Common myeloid progenitor, CD34-positive (primary cell): ENCODE results near the gene TMEM174.
A peak's percentile ranks its signal among the peaks of the same experiment; 100 is the strongest.

ENCODE experiments used
- CTCF ChIA-PET: fragments of 350-600 bp; sonication (Branson Sonifier 250); formaldehyde crosslinking; loops from one replicate; lab custom pipeline; 2021; ENCODE audit warnings: antibody characterized with exemption; lab: Charles Lee
- POLR2A ChIA-PET: fragments of 350-600 bp; sonication (Branson Sonifier 250); formaldehyde crosslinking; loops from one replicate; lab custom pipeline; 2021; ENCODE audit warnings: antibody characterized with exemption; lab: Charles Lee
- DNase-seq, 3 donors: peaks; one replicate each; pipeline versions ENCODE4 v3.0.0 to v3.0.0-alpha.2; 2013
- H3K27ac ChIP-seq, 2 experiments: 1 replicate in 1 of 2; 2 replicates in 1 of 2; pipeline ENCODE4 v1.7.0; 2013; ENCODE audit warnings: inconsistent platforms in 2 of 2, low read length in 2 of 2, mild to moderate bottlenecking in 2 of 2, low read depth in 1 of 2, moderate library complexity in 1 of 2; ENCODE audit not compliant: severe bottlenecking in 2 of 2, insufficient read depth in 1 of 2, poor library complexity in 1 of 2
- H3K27me3 ChIP-seq, 5 experiments: replicated peaks in 2 of 5; 1 replicate in 3 of 5; 2 replicates in 2 of 5; pipeline versions ENCODE4 v1.6.1 to v1.7.0; 2013; ENCODE audit warnings: low read length in 4 of 5, mild to moderate bottlenecking in 2 of 5, moderate library complexity in 2 of 5, inconsistent platforms in 1 of 5; ENCODE audit not compliant: insufficient read depth in 5 of 5, control insufficient read depth in 4 of 5
- H3K36me3 ChIP-seq, 4 experiments: 1 replicate in 2 of 4; 2 replicates in 2 of 4; pipeline versions ENCODE4 v1.6.1 to v1.7.0; 2013; ENCODE audit warnings: low read length in 3 of 4, control low read depth in 1 of 4, mild to moderate bottlenecking in 1 of 4; ENCODE audit not compliant: control insufficient read depth in 4 of 4, insufficient read depth in 4 of 4
- H3K4me1 ChIP-seq, 4 experiments: 1 replicate in 3 of 4; 2 replicates in 1 of 4; pipeline versions ENCODE4 v1.6.1 to v1.7.1; 2013; ENCODE audit warnings: low read length in 3 of 4, mild to moderate bottlenecking in 3 of 4, control low read depth in 1 of 4, inconsistent platforms in 1 of 4, moderate library complexity in 1 of 4; ENCODE audit not compliant: control insufficient read depth in 4 of 4, insufficient read depth in 4 of 4; ENCODE audit errors: control extremely low read depth in 1 of 4
- H3K4me3 ChIP-seq, 7 experiments: 1 replicate in 4 of 7; 2 replicates in 3 of 7; pipeline versions ENCODE4 v1.5.1 to v1.7.0; 2013; ENCODE audit warnings: mild to moderate bottlenecking in 7 of 7, low read length in 6 of 7, moderate library complexity in 6 of 7, inconsistent platforms in 2 of 7, low read depth in 2 of 7, control low read depth in 1 of 7; ENCODE audit not compliant: insufficient read depth in 4 of 7, control insufficient read depth in 1 of 7; ENCODE audit errors: extremely low read depth in 1 of 7
- H3K9me3 ChIP-seq, 5 experiments: 1 replicate in 4 of 5; 2 replicates in 1 of 5; pipeline versions ENCODE4 v1.6.1 to v1.7.1; 2013; ENCODE audit warnings: low read length in 4 of 5, mild to moderate bottlenecking in 2 of 5, inconsistent platforms in 1 of 5, low read depth in 1 of 5, moderate library complexity in 1 of 5; ENCODE audit not compliant: control insufficient read depth in 4 of 5, insufficient read depth in 2 of 5; ENCODE audit errors: control extremely low read depth in 1 of 5
- WGBS: methylation state at CpG from one replicate; pipeline ENCODE4 v1.1.5; 2013; ENCODE audit not compliant: insufficient coverage; 5-methylcytosine and 5-hydroxymethylcytosine counted together

TMEM174 gene

GRCh38 chr5:73158313-73158712 lies 14.7 kb upstream of the TMEM174 start:
- peaks cover 4 to 20% (median 12%) of the 10 kb centered on the region in 4 experiments for H3K4me1 ChIP-seq
- no peaks in the 10 kb centered on the region for H3K36me3 ChIP-seq
- CTCF ChIA-PET = interaction anchor here (0.6 to 1.2 kb wide), 2 partner anchors 12 to 379 kb away, joined by 3 to 4 read pairs; no protein-coding TSS in a partner anchor
- H3K27me3 ChIP-seq = peaks cover 18 to 79% (median 27%) of the 10 kb centered on the region in 5 experiments
- DNase-seq = no peak
- WGBS = 92% methylated on average over 4 of the region's 4 CpGs
- POLR2A ChIA-PET = interaction anchor here (0.6 kb wide), 1 partner anchor 533 kb away, joined by 5 read pairs; no protein-coding TSS in a partner anchor
- no peak overlapping the region for H3K27ac ChIP-seq
- no peaks in the 10 kb centered on the region for H3K9me3 ChIP-seq
- no peak overlapping the region for H3K4me3 ChIP-seq

- H3K4me1 ChIP-seq = peaks cover 4 to 20% (median 12%) of the 10 kb centered on the region in 4 experiments
- no peaks in the 10 kb centered on the region for H3K36me3 ChIP-seq
- H3K4me3 ChIP-seq = peak overlapping the region in 2 of 7 experiments; percentile 11 to 24
- ChIA-PET POLR2A (interaction anchor here (1.6 kb wide), 1 partner anchor 12 kb away, joined by 3 read pairs; the partner anchor contains the start of gene TMEM174), CTCF (no interaction called here)
- peaks cover 19 to 77% (median 38%) of the 10 kb centered on the region in 5 experiments for H3K27me3 ChIP-seq
- no peak overlapping the region for H3K27ac ChIP-seq
- 0% methylated on average over 2 of the region's 4 CpGs for WGBS
- DNase-seq = peak; percentile 59 to 90 (median 85)
- H3K9me3 ChIP-seq = no peaks in the 10 kb centered on the region
Measured at GRCh38 chr5:73160239-73160671, 12.7 kb upstream of the TMEM174 start.

GRCh38 chr5:73170522-73170921 lies 2.5 kb upstream of the TMEM174 start:
- H3K4me3 ChIP-seq = no peak overlapping the region
- CTCF ChIA-PET = interaction anchor here (1.5 to 2.0 kb wide), 3 partner anchors 12 to 31 kb away, joined by 4 to 7 read pairs (median 5); no protein-coding TSS in a partner anchor
- POLR2A ChIA-PET = no interaction called here
- peaks cover 0 to 10% (median 3%) of the 10 kb centered on the region in 5 experiments for H3K9me3 ChIP-seq
- no peaks in the 10 kb centered on the region for H3K36me3 ChIP-seq
- H3K27me3 ChIP-seq = peaks cover 14 to 97% (median 51%) of the 10 kb centered on the region in 5 experiments
- DNase-seq = peak; percentile 19 to 62 (median 46)
- H3K27ac ChIP-seq = no peak overlapping the region
- H3K4me1 ChIP-seq = no peaks in the 10 kb centered on the region

GRCh38 chr5:73171495-73171894 lies 1.5 kb upstream of the TMEM174 start:
- Histone ChIP-seq H3K27me3 (peaks cover 15 to 97% (median 50%) of the 10 kb centered on the region in 5 experiments), H3K36me3 (no peaks in the 10 kb centered on the region), H3K9me3 (peaks cover 0 to 10% (median 3%) of the 10 kb centered on the region in 5 experiments), H3K4me1 (no peaks in the 10 kb centered on the region), H3K27ac (no peak overlapping the region), H3K4me3 (no peak overlapping the region)
- ChIA-PET CTCF (interaction anchor here (1.5 to 2.0 kb wide), 3 partner anchors 18 to 37 kb away, joined by 4 to 7 read pairs (median 6); no protein-coding TSS in a partner anchor), POLR2A (no interaction called here)
- no peak for DNase-seq

GRCh38 chr5:73174100-73174815 lies 1.3 kb downstream of the TMEM174 start:
- H3K36me3 ChIP-seq = no peaks in the 10 kb centered on the region
- H3K4me3 ChIP-seq = no peak overlapping the region
- peak in 1 of 3 donors; percentile 10 for DNase-seq
- H3K4me1 ChIP-seq = no peaks in the 10 kb centered on the region
- CTCF ChIA-PET = interaction anchor here (1.6 kb wide), 1 partner anchor 29 kb away, joined by 4 read pairs; no protein-coding TSS in a partner anchor
- 48% methylated on average over 4 of the region's 8 CpGs for WGBS
- peaks cover 11 to 92% (median 45%) of the 10 kb centered on the region in 5 experiments for H3K27me3 ChIP-seq
- POLR2A ChIA-PET = no interaction called here
- H3K9me3 ChIP-seq = peaks cover 0 to 10% (median 3%) of the 10 kb centered on the region in 5 experiments
- no peak overlapping the region for H3K27ac ChIP-seq

GRCh38 chr5:73176250-73176649 lies 3.3 kb downstream of the TMEM174 start:
- no peak overlapping the region for H3K4me3 ChIP-seq
- CTCF ChIA-PET = no interaction called here
- no peak for DNase-seq
- POLR2A ChIA-PET = no interaction called here
- H3K27ac ChIP-seq = no peak overlapping the region
- 100% methylated on average over 2 of the region's 2 CpGs for WGBS
- H3K27me3 ChIP-seq = peaks cover 9 to 90% (median 46%) of the 10 kb centered on the region in 5 experiments
- no peaks in the 10 kb centered on the region for H3K36me3 ChIP-seq
- H3K9me3 ChIP-seq = peaks cover 0 to 3% (median 0%) of the 10 kb centered on the region in 5 experiments
- no peaks in the 10 kb centered on the region for H3K4me1 ChIP-seq

GRCh38 chr5:73178265-73178664 lies 5.3 kb downstream of the TMEM174 start:
- 100% methylated on average over 3 of the region's 5 CpGs for WGBS
- peaks cover 7 to 83% (median 35%) of the 10 kb centered on the region in 5 experiments for H3K27me3 ChIP-seq
- CTCF ChIA-PET = interaction anchor here (1.2 to 1.8 kb wide), 3 partner anchors 9 to 95 kb away, joined by 3 to 6 read pairs (median 4); no protein-coding TSS in a partner anchor

More at GRCh38 chr5:73178265-73178664, 5.3 kb downstream of the TMEM174 start:
- H3K27ac ChIP-seq = no peak overlapping the region
- POLR2A ChIA-PET = no interaction called here
- no peaks in the 10 kb centered on the region for H3K4me1 ChIP-seq
- no peak for DNase-seq
- no peaks in the 10 kb centered on the region for H3K9me3 ChIP-seq
- H3K36me3 ChIP-seq = no peaks in the 10 kb centered on the region
- H3K4me3 ChIP-seq = no peak overlapping the region
